ENCODE measurements around the gene RNF13.

RNF13 gene

DNA sequence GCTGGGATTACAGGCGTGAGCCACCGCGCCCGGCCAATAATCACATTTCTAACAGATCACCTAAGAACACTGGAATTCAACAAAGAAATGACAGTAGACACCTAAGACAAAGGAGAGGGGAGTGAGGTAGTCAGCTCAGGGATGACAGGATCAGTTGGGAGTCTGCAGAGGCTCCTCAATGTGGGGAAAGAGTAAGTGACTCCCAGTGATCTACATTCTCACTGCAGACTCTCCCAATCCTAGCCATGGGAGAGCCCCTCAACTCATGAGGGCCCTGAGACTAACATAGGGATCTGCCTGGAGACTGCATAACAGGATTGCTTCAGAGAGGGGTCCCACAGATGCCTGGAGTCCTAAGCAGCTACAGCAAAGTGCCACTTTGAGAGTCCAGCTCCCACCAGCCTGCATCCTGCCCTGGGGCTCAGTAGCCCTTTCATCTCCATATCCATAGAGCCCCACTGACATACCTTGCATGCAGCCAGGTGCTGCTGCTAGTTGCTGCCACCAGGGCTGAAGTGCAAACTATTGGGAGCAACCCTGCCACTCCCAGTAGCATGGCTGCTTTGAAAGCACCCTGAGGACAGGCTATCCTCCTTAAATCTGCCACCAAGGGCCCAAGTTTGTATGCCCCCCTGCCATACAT lies 179.5 kb downstream of the RNF13 start:
- no peaks in the 10 kb centered on the region for H3K27me3 ChIP-seq (ENCODE audit: insufficient read depth, low read length)
- H3K4me3 ChIP-seq (ENCODE audit: low read length), result no peak overlapping the region
- no peaks in the 10 kb centered on the region for H3K36me3 ChIP-seq (ENCODE audit: insufficient read depth, low read length)
- peaks cover 13% of the 10 kb centered on the region for H3K4me1 ChIP-seq (ENCODE audit: insufficient read depth, low read length)
- H3K27ac ChIP-seq (ENCODE audit: low read depth, low read length), result no peak overlapping the region
- 96% methylated on average over 4 of the region's 4 CpGs for WGBS
- no peak overlapping the region for H3K9ac ChIP-seq (ENCODE audit: low read depth, low read length)
- peaks cover 15% of the 10 kb centered on the region; the same call in 1 of the 2 replicates for H3K9me3 ChIP-seq (ENCODE audit: insufficient read depth, low read depth, low read length)

DNA sequence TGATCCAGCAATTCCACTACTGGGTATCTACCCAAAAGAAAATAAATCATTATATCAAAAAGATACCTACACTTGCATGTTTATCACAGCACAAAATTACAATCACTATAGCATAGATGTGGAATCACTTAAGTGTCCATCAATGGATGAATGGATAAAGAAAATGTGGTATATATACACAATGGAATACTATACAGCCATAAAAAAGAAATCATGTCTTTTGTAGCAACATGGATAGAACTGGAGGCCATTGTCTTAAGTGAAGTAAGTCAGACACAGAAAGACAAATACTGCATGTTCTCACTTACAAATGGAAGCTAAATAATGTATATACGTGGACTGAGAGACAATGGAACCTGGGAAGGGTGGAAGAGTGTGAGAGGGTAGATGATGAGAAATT lies 185.9 kb downstream of the RNF13 start:
- 100% methylated on average over 1 of the region's 1 CpG for WGBS
- no peaks in the 10 kb centered on the region for H3K4me1 ChIP-seq (ENCODE audit: insufficient read depth, low read length)

DNA sequence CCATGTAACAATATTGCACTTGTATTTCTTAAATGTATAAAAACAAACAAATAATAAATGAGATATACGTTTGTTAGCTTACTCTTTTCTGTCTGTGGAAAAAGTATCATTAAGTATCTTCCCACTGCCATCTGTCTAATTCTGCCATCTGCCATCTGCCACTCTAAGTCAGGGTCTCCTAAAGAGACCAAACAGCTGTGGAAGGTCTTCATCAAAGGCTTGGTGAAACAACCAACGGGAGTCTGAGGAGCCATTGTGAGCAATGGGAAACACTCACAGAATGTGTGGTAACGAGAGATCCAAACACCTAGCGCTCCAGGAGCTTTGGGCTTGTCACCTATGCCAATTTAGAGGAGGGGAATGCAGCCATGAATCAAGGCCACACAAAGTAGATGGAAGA lies 186.4 kb downstream of the RNF13 start:
- Histone ChIP-seq H3K4me1 (ENCODE audit: insufficient read depth, low read length) (no peaks in the 10 kb centered on the region), H3K4me3 (ENCODE audit: low read length) (no peak overlapping the region)
- 94% methylated on average over 3 of the region's 4 CpGs for WGBS

More for the DNA sequence above, 185.9 kb downstream of the RNF13 start:
- no peak overlapping the region for H3K27ac ChIP-seq (ENCODE audit: low read depth, low read length)
- no peaks in the 10 kb centered on the region for H3K36me3 ChIP-seq (ENCODE audit: insufficient read depth, low read length)
- no peak overlapping the region for H3K4me3 ChIP-seq (ENCODE audit: low read length)
- no peaks in the 10 kb centered on the region for H3K27me3 ChIP-seq (ENCODE audit: insufficient read depth, low read length)
- H3K9me3 ChIP-seq (ENCODE audit: insufficient read depth, low read depth, low read length), result peaks cover 12% of the 10 kb centered on the region; the same call in 1 of the 2 replicates
- H3K9ac ChIP-seq (ENCODE audit: low read depth, low read length), result no peak overlapping the region

DNA sequence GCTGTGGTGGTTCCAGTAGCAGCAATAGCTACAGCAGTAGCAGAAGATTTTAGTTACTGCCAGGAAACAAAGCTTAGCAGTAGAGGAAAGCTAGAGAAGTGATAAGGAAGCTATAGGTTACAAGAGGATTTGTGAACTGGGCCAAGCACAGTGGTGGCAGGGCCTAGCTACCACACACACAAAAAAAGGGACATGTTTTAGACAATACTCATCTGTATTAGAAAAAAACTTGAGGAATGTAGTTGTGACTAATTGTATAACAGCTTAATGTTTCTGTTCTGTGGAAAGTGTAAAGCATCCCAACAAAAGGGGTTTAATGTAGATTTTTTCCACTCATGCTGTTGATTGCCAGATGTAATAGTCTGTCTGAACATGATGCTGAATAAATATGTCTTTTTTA lies 187.6 kb downstream of the RNF13 start:
- Histone ChIP-seq H3K9me3 (ENCODE audit: insufficient read depth, low read depth, low read length) (no peaks in the 10 kb centered on the region), H3K9ac (ENCODE audit: low read depth, low read length) (no peak overlapping the region), H3K27me3 (ENCODE audit: insufficient read depth, low read length) (no peaks in the 10 kb centered on the region), H3K4me1 (ENCODE audit: insufficient read depth, low read length) (no peaks in the 10 kb centered on the region), H3K4me3 (ENCODE audit: low read length) (no peak overlapping the region), H3K36me3 (ENCODE audit: insufficient read depth, low read length) (no peaks in the 10 kb centered on the region), H3K27ac (ENCODE audit: low read depth, low read length) (no peak overlapping the region)

More for the DNA sequence above, 186.4 kb downstream of the RNF13 start:
- no peaks in the 10 kb centered on the region for H3K27me3 ChIP-seq (ENCODE audit: insufficient read depth, low read length)
- peaks cover 10% of the 10 kb centered on the region; the same call in 1 of the 2 replicates for H3K9me3 ChIP-seq (ENCODE audit: insufficient read depth, low read depth, low read length)
- no peak overlapping the region for H3K27ac ChIP-seq (ENCODE audit: low read depth, low read length)
- no peak overlapping the region for H3K9ac ChIP-seq (ENCODE audit: low read depth, low read length)
- no peaks in the 10 kb centered on the region for H3K36me3 ChIP-seq (ENCODE audit: insufficient read depth, low read length)

DNA sequence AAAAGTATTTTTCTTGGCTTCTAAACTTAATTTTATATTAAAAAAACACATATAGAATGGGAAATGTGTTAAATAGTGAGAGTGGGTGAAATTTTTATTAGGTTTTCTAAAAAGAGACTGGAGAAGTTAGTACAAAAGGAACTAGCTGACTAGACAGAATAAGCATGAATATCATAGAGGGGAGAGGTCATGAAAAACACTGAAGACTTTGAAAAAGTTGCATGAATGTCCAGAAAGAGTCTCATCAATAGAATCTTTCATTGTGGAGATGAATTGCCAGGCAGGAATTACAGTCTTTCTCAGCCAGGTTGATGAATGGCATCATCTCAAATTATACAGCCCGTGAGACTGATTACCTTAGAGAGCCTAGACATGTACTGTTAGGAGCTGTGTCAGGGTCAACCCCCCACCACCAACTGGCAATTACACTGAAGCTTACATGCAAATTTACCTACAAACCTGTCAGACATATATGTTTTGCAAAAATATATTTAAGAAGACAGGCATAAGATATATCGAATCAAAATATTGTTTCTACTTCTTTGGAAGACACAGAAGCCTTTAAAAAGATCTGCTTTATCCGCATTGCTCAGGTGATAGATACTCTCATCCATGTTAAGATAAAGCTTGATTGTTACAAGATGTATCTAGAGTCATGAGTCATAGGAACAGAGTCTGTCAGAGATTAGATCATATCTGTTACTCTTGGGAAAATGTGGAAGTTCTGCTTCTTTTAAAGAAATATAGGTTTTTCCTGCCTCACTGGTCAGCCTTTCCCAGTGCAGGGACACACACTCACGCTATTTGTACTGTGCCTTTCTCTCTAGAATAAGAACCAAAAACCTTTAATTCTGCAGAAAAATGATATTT lies 192.5 kb downstream of the RNF13 start:
- H3K36me3 ChIP-seq (ENCODE audit: insufficient read depth, low read length), result no peaks in the 10 kb centered on the region
- no peaks in the 10 kb centered on the region for H3K27me3 ChIP-seq (ENCODE audit: insufficient read depth, low read length)
- 94% methylated on average over 4 of the region's 4 CpGs for WGBS
- no peak overlapping the region for H3K27ac ChIP-seq (ENCODE audit: low read depth, low read length)
- H3K4me1 ChIP-seq (ENCODE audit: insufficient read depth, low read length), result no peaks in the 10 kb centered on the region
- H3K4me3 ChIP-seq (ENCODE audit: low read length), result no peak overlapping the region
- H3K9me3 ChIP-seq (ENCODE audit: insufficient read depth, low read depth, low read length), result no peaks in the 10 kb centered on the region
- H3K9ac ChIP-seq (ENCODE audit: low read depth, low read length), result no peak overlapping the region

DNA sequence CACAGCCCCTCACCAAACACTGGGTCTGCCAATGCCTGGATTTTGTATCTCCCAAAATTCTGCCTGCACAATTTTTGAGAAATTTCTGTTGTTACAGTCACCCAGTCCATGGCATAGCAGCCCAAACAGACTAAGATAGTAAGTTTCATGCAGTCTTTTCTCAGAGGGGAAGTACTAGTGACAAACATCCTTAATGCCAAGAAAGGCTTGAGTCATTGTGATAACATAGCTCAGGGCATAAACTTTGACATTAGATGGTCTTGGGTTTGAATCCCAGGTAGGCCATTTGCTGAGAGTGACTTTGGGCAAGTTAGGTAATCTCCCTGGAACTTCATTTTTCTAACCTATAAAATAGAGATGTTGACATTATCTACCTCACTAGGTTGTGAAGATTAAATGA lies 193.8 kb downstream of the RNF13 start:
- no peak overlapping the region for H3K9ac ChIP-seq (ENCODE audit: low read depth, low read length)
- H3K9me3 ChIP-seq (ENCODE audit: insufficient read depth, low read depth, low read length), result no peaks in the 10 kb centered on the region
- no peak overlapping the region for H3K4me3 ChIP-seq (ENCODE audit: low read length)
- H3K27me3 ChIP-seq (ENCODE audit: insufficient read depth, low read length), result no peaks in the 10 kb centered on the region
- H3K27ac ChIP-seq (ENCODE audit: low read depth, low read length), result no peak overlapping the region
- no peaks in the 10 kb centered on the region for H3K4me1 ChIP-seq (ENCODE audit: insufficient read depth, low read length)
- no peaks in the 10 kb centered on the region for H3K36me3 ChIP-seq (ENCODE audit: insufficient read depth, low read length)

All from HUES64 (cell line).